Endodermal cell (in vitro differentiated cells): ENCODE measurements around the gene UBL7. TPM values are rescaled to one million over a fixed set of nuclear protein-coding genes. Genes with fewer than 3 reads are reported as not detected.
A peak's percentile ranks its signal among the peaks of the same experiment; 100 is the strongest.

ENCODE experiments used
- DNase-seq: peaks from one replicate; pipeline ENCODE4 v3.0.0-alpha.2; 2017
- H3K27ac ChIP-seq: 2 replicates; pipeline ENCODE4 v1.5.1; 2013; ENCODE audit warnings: mild to moderate bottlenecking, low read depth, low read length, moderate library complexity
- H3K27me3 ChIP-seq: 2 replicates; pipeline ENCODE4 v1.6.1; 2013; ENCODE audit warnings: mild to moderate bottlenecking, low read length, moderate library complexity; ENCODE audit not compliant: insufficient read depth, control insufficient read depth, poor library complexity, severe bottlenecking
- H3K36me3 ChIP-seq: 2 replicates; pipeline ENCODE4 v1.7.0; 2013; ENCODE audit warnings: mild to moderate bottlenecking, low read length, moderate library complexity; ENCODE audit not compliant: control insufficient read depth, insufficient read depth
- H3K4me1 ChIP-seq: one replicate; pipeline ENCODE4 v1.7.0; 2013; ENCODE audit warnings: low read length; ENCODE audit not compliant: control insufficient read depth, insufficient read depth
- H3K4me3 ChIP-seq: 2 replicates; pipeline ENCODE4 v1.5.1; 2013; ENCODE audit warnings: mild to moderate bottlenecking, low read length, moderate library complexity
- H3K9ac ChIP-seq: 2 replicates; pipeline ENCODE4 v1.6.1; 2013; ENCODE audit warnings: mild to moderate bottlenecking, low read length, moderate library complexity; ENCODE audit not compliant: poor library complexity, severe bottlenecking; ENCODE audit errors: extremely low read depth
- H3K9me3 ChIP-seq: 2 replicates; pipeline ENCODE4 v1.6.1; 2013; ENCODE audit warnings: mild to moderate bottlenecking, low read length, moderate library complexity; ENCODE audit not compliant: control insufficient read depth
- H3K27ac Mint-ChIP-seq: 2 replicates; pipeline ENCODE4 v1.8.0; 2020; ENCODE audit warnings: mixed read lengths
- H3K27me3 Mint-ChIP-seq: 2 replicates; pipeline ENCODE4 v1.8.0; 2021; ENCODE audit warnings: mild to moderate bottlenecking, mixed read lengths; ENCODE audit not compliant: insufficient read depth
- H3K36me3 Mint-ChIP-seq: 2 replicates; pipeline ENCODE4 v1.8.0; 2020; ENCODE audit warnings: low read depth, mixed read lengths
- H3K4me1 Mint-ChIP-seq: 2 replicates; pipeline ENCODE4 v1.8.0; 2020; ENCODE audit warnings: mixed read lengths
- H3K4me3 Mint-ChIP-seq: 2 replicates; pipeline ENCODE4 v1.8.0; 2020; ENCODE audit warnings: mild to moderate bottlenecking, moderate library complexity, mixed read lengths
- H3K9me3 Mint-ChIP-seq: 2 replicates; pipeline ENCODE4 v1.8.0; 2020; ENCODE audit warnings: mild to moderate bottlenecking, mixed read lengths
- CTCF ChIP-seq: fragments of 200-600 bp; sonication (generic); conservative IDR thresholded peaks from 2 replicates; pipeline ENCODE4 v1.5.0; 2021; ENCODE audit warnings: antibody characterized with exemption, mild to moderate bottlenecking
- WGBS, 2 experiments: methylation state at CpG; one replicate each; pipeline versions ENCODE4 v1.1.5 to v1.1.7; 2013; ENCODE audit warnings: missing lambda C conversion rate in 2 of 2, mixed read lengths in 1 of 2; ENCODE audit not compliant: insufficient coverage in 1 of 2, insufficient read length in 1 of 2; 5-methylcytosine and 5-hydroxymethylcytosine counted together
- total RNA-seq, 2 donors: library from RNA; stranded (reverse); fragmentation: NEBNext Ultra II Directional in 1 of 2; extraction: Animal tissue kit (Norgen Biotek cat#: 25700) in 1 of 2; gene quantifications; 2 replicates in 1 of 2; 3 replicates in 1 of 2; pipeline ENCODE4 v1.2.1, GENCODE V29; 2021

The UBL7 gene
- total RNA-seq, 2 donors from 2014 or later, result 38.5 to 52.6 TPM

GRCh38 chr15:74428970-74429780 lies 31.8 kb downstream of the UBL7 start:
- Mint-ChIP-seq H3K27ac (no peak overlapping the region), H3K4me1 (peaks cover 9% of the 10 kb centered on the region), H3K27me3 (peaks cover 15% of the 10 kb centered on the region), H3K9me3 (no peaks in the 10 kb centered on the region), H3K36me3 (peaks cover 3% of the 10 kb centered on the region), H3K4me3 (no peak overlapping the region)
- TF ChIP-seq CTCF, result no peak
- WGBS, 2 experiments, result 89 to 90% methylated on average over 10 to 14 of the region's 14 CpGs
- Histone ChIP-seq H3K27me3 (peaks cover 8% of the 10 kb centered on the region), H3K4me1 (no peaks in the 10 kb centered on the region), H3K27ac (no peak overlapping the region), H3K4me3 (no peak overlapping the region), H3K9ac (no peak overlapping the region), H3K36me3 (no peaks in the 10 kb centered on the region), H3K9me3 (no peaks in the 10 kb centered on the region)
- no peak for DNase-seq

- H3K27me3 Mint-ChIP-seq, result peaks cover 14% of the 10 kb centered on the region
- no peak for DNase-seq
- WGBS, 2 experiments, result 95 to 98% methylated on average over 5 of the region's 5 CpGs
- no peak overlapping the region for H3K4me3 Mint-ChIP-seq
- H3K27me3 ChIP-seq, result peaks cover 8% of the 10 kb centered on the region
- TF ChIP-seq CTCF, result no peak
- H3K4me3 ChIP-seq, result no peak overlapping the region
- peaks cover 14% of the 10 kb centered on the region for H3K4me1 Mint-ChIP-seq
- H3K36me3 ChIP-seq, result no peaks in the 10 kb centered on the region
- H3K27ac Mint-ChIP-seq, result no peak overlapping the region
- peaks cover 3% of the 10 kb centered on the region for H3K36me3 Mint-ChIP-seq
- H3K9me3 ChIP-seq, result no peaks in the 10 kb centered on the region
- H3K9ac ChIP-seq, result no peak overlapping the region
- H3K4me1 ChIP-seq, result peaks cover 3% of the 10 kb centered on the region
- no peak overlapping the region for H3K27ac ChIP-seq
- no peaks in the 10 kb centered on the region for H3K9me3 Mint-ChIP-seq
Observed at GRCh38 chr15:74428442-74428787, 32.5 kb downstream of the UBL7 start.

GRCh38 chr15:74427607-74428441 lies 33.1 kb downstream of the UBL7 start:
- Histone ChIP-seq H3K4me3 (no peak overlapping the region), H3K36me3 (no peaks in the 10 kb centered on the region), H3K27me3 (peaks cover 8% of the 10 kb centered on the region), H3K9ac (no peak overlapping the region), H3K27ac (no peak overlapping the region), H3K9me3 (no peaks in the 10 kb centered on the region), H3K4me1 (peaks cover 8% of the 10 kb centered on the region)
- Mint-ChIP-seq H3K4me3 (no peak overlapping the region), H3K4me1 (peaks cover 20% of the 10 kb centered on the region), H3K27me3 (peaks cover 14% of the 10 kb centered on the region), H3K27ac (no peak overlapping the region), H3K9me3 (no peaks in the 10 kb centered on the region), H3K36me3 (peaks cover 3% of the 10 kb centered on the region)
- peak; percentile 63 for DNase-seq
- WGBS, 2 experiments, result 79 to 83% methylated on average over 6 to 9 of the region's 9 CpGs
- no peak for TF ChIP-seq CTCF
